Activated naive CD4-positive, alpha-beta T cell treated with anti-CD3 and anti-CD28 coated beads for 36 hours (primary cell): ENCODE results near the gene TNNI3. TPM values are rescaled to one million over a fixed set of nuclear protein-coding genes. Genes with fewer than 3 reads are reported as not detected.
"Not testable (repeated sequence)": the region's sequence is repeated elsewhere in the genome, so short reads cannot be mapped to it uniquely, and the experiment has no call there.

Experiments
- CTCF ChIA-PET: fragments of 350-600 bp; sonication (Branson Sonifier 250); formaldehyde crosslinking; loops from one replicate; lab custom pipeline; 2021; ENCODE audit warnings: antibody characterized with exemption; lab: Charles Lee
- DNase-seq: peaks from one replicate; pipeline ENCODE4 v3.0.0-alpha.2; 2020
- H3K27ac Mint-ChIP-seq: one replicate; pipeline ENCODE4 v1.8.0; 2021; ENCODE audit warnings: mild to moderate bottlenecking, mixed read lengths
- H3K27me3 Mint-ChIP-seq: one replicate; pipeline ENCODE4 v1.8.0; 2021; ENCODE audit warnings: low read depth, mixed read lengths
- H3K36me3 Mint-ChIP-seq: one replicate; pipeline ENCODE4 v1.8.0; 2021; ENCODE audit warnings: low read depth, mixed read lengths
- H3K4me1 Mint-ChIP-seq: one replicate; pipeline ENCODE4 v1.8.0; 2021; ENCODE audit warnings: low read depth, mixed read lengths
- H3K4me3 Mint-ChIP-seq: one replicate; pipeline ENCODE4 v1.8.0; 2021; ENCODE audit warnings: mild to moderate bottlenecking, moderate library complexity, mixed read lengths
- H3K9me3 Mint-ChIP-seq: one replicate; pipeline ENCODE4 v1.8.0; 2021; ENCODE audit warnings: mixed read lengths
- intact Hi-C: fragments of 100-400 bp; cut with micrococcal nuclease; formaldehyde crosslinking; loops from one replicate; pipeline ENCODE4 v1.15.1; 2023
- total RNA-seq, 2 experiments: library from RNA; stranded (reverse); gene quantifications; one replicate each; pipeline ENCODE4 v1.2.3, GENCODE V29; 2021

Gene TNNI3
- total RNA-seq: not detected

DNA sequence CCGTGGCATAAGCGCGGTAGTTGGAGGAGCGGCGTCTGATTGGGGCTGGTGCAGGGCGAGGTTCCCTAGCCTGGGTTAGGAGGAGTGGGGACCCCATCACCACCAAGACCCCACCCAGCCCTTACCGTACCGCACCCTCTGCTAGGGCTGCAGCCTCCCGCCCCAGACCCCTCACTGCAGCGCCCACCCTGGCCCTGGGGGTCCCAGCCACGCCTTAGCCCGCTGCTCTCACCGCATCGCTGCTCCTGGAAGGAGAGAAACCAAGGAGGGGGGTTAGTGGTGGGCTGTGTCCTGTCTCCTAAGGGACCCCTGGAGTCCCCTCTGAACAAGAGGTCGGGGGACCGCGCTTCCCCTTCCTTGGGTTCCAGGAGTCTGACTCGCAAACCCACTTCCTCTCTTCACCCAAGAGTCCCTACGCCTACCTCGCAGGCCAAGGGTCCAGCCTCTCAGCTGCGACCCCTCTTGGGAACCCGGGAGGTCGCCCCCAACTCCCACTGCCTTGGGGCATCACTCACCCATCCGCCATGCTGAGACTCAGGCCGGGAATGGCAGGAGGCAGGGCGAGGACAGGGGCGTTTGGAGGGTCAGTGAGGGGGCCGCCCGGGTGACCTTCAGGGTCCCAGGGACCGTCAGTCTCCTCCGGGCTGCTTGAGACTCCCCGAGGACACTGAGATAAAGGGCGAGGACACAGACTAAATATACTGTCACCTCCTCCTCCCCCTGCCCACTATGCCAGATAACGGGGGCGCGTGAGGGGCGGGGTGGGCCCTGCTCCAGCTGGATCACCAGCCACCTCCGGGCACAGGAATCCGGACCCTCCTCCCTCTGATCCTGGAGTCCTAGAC, at the start of gene TNNI3:
TNNI3 (minus strand) TSS at position 669 of the 845 bp plus-strand sequence; CDS start at position 526, 143 bp downstream.
- CTCF ChIA-PET: interaction anchor here (0.7 to 4.1 kb wide), 2 partner anchors 17 to 40 kb away, joined by 3 to 24 read pairs; no protein-coding TSS in a partner anchor

DNA sequence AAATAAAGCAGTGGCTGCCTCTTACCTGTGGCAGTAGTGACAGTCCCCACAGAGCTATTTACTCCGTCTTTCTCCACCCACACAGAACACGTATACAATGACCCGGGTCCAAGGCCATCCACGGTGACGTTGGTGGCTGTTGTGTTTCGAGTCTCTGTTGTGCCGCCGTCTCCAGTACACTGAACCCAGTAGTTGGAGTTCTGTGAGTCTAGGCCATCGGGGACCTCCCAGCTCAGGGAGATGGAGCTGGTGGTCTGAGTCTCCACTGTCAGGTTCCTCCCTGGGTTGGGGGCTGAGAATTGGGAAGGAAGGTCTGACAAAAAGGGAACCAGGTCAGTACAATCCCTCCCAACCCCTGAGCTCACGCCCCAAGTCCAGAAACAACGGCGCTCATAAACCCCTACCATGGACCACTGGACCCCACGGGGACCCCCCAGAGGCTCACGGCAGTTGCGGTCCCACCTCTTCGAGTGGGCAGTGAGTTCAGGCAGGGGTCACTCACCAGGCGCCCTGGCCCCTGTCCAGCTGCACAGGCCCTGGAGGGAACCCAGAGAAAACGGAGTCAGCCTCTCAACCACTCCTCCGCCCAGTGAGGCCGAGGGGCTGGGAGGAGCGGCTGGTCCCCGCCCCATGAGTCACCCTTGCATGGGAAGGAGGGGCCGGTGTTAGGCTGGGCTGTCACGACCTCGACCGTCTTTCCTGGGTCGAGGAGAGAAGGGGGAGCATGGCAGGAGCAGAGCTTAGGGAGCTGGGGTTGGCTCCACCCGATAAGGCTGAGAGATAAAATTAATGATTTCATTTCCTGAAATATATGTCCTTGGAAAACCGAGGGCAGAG, 49.4 kb upstream of the TNNI3 start:
- Mint-ChIP-seq H3K4me3 (no peak overlapping the region), H3K27me3 (peaks cover 33% of the 10 kb centered on the region), H3K36me3 (no peaks in the 10 kb centered on the region), H3K4me1 (peaks cover 2% of the 10 kb centered on the region), H3K27ac (no peak overlapping the region), H3K9me3 (no peaks in the 10 kb centered on the region)
- CTCF ChIA-PET: no interaction called here
- intact Hi-C loops: no loop called here
- DNase-seq: peak; percentile 47

More for the DNA sequence above, at the start of gene TNNI3:
- H3K4me1 Mint-ChIP-seq: peaks cover 24% of the 10 kb centered on the region
- no peak within 1 kb of the TSS for H3K27ac Mint-ChIP-seq
- intact Hi-C loops: no loop called here
- H3K36me3 Mint-ChIP-seq: no peaks in the 10 kb centered on the region
- H3K4me3 Mint-ChIP-seq: no peak within 1 kb of the TSS
- DNase-seq: no peak
- H3K9me3 Mint-ChIP-seq: peaks cover 3% of the 10 kb centered on the region
- peaks cover 40% of the 10 kb centered on the region for H3K27me3 Mint-ChIP-seq

- intact Hi-C loops, DNase-seq, H3K4me3 Mint-ChIP-seq, H3K9me3 Mint-ChIP-seq, H3K4me1 Mint-ChIP-seq, H3K36me3 Mint-ChIP-seq, H3K27ac Mint-ChIP-seq: not testable (repeated sequence)
- peaks cover 36% of the 10 kb centered on the region for H3K27me3 Mint-ChIP-seq
- CTCF ChIA-PET: interaction anchor here (0.6 kb wide), 1 partner anchor 90 kb away, joined by 3 read pairs; no protein-coding TSS in a partner anchor
These were observed 44.7 kb upstream of the TNNI3 start for GRCh38 chr19:55202199-55202598.

DNA sequence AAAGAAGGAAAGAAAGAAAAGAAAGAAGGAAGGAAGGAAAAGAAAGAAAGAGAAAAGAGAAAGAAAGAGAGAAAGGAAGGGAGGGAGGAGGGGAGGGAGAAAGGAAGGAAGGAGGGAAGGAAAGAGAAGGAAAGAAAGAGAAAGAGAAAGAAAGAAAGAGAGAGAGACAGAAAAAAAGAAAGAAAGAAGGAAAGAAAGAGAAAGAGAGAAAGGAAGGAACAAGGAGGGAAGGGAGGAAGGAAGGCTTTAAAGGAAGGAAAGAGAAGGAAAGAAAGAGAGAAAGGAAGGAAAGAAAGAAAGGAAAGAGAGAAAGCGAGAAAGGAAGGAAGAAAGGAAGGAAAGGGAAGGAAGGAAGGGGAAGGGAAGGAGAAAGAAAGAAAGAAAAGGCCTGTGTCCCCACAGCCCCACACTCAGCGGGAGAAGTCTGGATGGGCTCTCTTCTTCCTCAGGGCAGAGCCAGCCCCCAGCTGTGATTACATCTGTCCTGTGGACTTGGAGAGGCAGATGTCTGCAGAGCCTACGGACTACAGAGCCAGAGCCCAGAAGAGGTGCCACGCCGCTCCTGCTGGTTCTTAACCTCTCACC, 42.2 kb upstream of the TNNI3 start:
- H3K4me3 Mint-ChIP-seq: no peak overlapping the region
- H3K9me3 Mint-ChIP-seq: no peaks in the 10 kb centered on the region
- H3K27me3 Mint-ChIP-seq: peaks cover 18% of the 10 kb centered on the region
- intact Hi-C loops: no loop called here
- no peak for DNase-seq
- H3K4me1 Mint-ChIP-seq: no peaks in the 10 kb centered on the region
- H3K36me3 Mint-ChIP-seq: no peaks in the 10 kb centered on the region
- no peak overlapping the region for H3K27ac Mint-ChIP-seq
- CTCF ChIA-PET: no interaction called here

DNA sequence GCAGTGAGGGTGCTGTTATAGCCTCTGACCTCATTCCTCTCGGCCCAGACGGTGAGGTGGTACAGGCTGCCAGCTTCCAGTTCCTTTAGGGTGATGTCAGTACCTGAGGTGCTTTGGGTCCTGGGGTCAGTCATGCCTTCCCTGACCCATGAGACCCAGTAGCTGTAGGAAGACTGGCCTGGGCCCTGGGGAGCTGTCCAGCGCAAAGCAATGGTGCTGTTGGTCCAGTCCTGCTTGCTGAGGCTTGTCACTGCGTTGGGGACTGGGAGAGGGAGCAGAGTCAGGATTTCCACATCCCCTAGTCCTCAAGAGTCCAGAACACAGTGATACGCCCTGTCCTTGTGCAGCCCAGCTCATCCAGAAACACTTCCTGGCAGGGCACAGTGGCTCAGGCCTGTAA, 41.1 kb upstream of the TNNI3 start:
- H3K27me3 Mint-ChIP-seq: peaks cover 16% of the 10 kb centered on the region
- no peaks in the 10 kb centered on the region for H3K9me3 Mint-ChIP-seq
- no peaks in the 10 kb centered on the region for H3K4me1 Mint-ChIP-seq
- no peak overlapping the region for H3K27ac Mint-ChIP-seq
- DNase-seq: no peak
- CTCF ChIA-PET: interaction anchor here (1.0 kb wide), 1 partner anchor 94 kb away, joined by 3 read pairs; no protein-coding TSS in a partner anchor
- intact Hi-C loops: no loop called here
- no peaks in the 10 kb centered on the region for H3K36me3 Mint-ChIP-seq
- no peak overlapping the region for H3K4me3 Mint-ChIP-seq

GRCh38 chr19:55197528-55197927, 40.0 kb upstream of the TNNI3 start:
- no peaks in the 10 kb centered on the region for H3K4me1 Mint-ChIP-seq
- H3K36me3 Mint-ChIP-seq: no peaks in the 10 kb centered on the region
- DNase-seq: no peak
- H3K27ac Mint-ChIP-seq: no peak overlapping the region
- intact Hi-C loops: no loop called here
- H3K9me3 Mint-ChIP-seq: no peaks in the 10 kb centered on the region
- peaks cover 16% of the 10 kb centered on the region for H3K27me3 Mint-ChIP-seq
- H3K4me3 Mint-ChIP-seq: no peak overlapping the region
- CTCF ChIA-PET: interaction anchor here (0.5 to 0.6 kb wide), 3 partner anchors 40 to 836 kb away, joined by 3 to 4 read pairs (median 3); no protein-coding TSS in a partner anchor

- H3K4me1 Mint-ChIP-seq: no peaks in the 10 kb centered on the region
- intact Hi-C loops: no loop called here
- no peak overlapping the region for H3K27ac Mint-ChIP-seq
- H3K9me3 Mint-ChIP-seq: no peaks in the 10 kb centered on the region
- no peak overlapping the region for H3K4me3 Mint-ChIP-seq
- DNase-seq: no peak
- H3K36me3 Mint-ChIP-seq: no peaks in the 10 kb centered on the region
- peaks cover 17% of the 10 kb centered on the region for H3K27me3 Mint-ChIP-seq
- CTCF ChIA-PET: interaction anchor here (0.6 kb wide), 1 partner anchor 69 kb away, joined by 3 read pairs; no protein-coding TSS in a partner anchor
These were observed 39.3 kb upstream of the TNNI3 start for GRCh38 chr19:55196803-55197202.

DNA sequence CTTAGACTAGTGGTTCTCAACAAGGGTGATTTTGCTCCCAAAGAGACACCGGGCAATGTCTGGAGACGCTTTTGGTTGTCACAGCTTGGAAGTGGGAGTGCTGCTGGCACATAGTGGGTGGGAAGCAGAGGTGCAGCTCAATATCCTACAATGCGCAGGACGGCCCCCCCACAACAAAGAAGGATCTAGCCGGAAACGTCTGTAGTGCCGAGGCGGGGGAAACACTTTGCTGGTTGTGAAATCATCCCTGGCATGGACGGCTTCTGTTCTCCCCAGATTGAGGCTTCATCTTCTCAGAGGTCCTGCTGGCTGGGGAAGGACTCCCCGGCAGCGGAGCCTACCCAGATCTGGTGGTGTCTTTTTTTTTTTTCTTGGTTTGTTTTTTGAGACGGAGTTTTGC, 35.9 kb upstream of the TNNI3 start:
- H3K9me3 Mint-ChIP-seq: no peaks in the 10 kb centered on the region
- intact Hi-C loops: no loop called here
- CTCF ChIA-PET: interaction anchor here (0.9 kb wide), 1 partner anchor 52 kb away, joined by 3 read pairs; no protein-coding TSS in a partner anchor
- H3K4me3 Mint-ChIP-seq: no peak overlapping the region
- peaks cover 6% of the 10 kb centered on the region for H3K4me1 Mint-ChIP-seq
- peaks cover 9% of the 10 kb centered on the region for H3K27me3 Mint-ChIP-seq
- no peak for DNase-seq
- H3K27ac Mint-ChIP-seq: no peak overlapping the region
- H3K36me3 Mint-ChIP-seq: no peaks in the 10 kb centered on the region

DNA sequence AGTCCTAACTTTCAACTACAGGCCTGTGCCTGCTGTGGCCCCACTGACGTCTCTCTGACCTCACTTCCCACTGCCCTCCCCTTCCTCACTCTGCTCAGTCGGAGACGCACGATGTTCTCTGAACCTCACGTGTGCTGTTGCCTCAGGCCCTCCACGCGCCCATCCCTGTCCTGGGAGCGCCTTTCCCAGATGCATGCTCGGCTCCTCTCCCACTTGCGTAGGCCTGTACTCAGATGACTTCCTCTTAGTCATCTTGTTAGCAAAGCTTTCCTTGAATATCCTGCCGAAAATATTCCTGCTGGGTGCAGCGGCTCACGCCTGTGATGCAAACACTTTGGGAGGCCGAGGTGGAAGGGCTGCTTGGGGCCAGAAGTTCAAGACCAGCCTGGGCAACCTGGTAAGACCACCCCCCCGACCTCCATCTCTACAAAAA, 31.9 kb upstream of the TNNI3 start:
- DNase-seq: no peak
- H3K27ac Mint-ChIP-seq: no peak overlapping the region
- no peak overlapping the region for H3K4me3 Mint-ChIP-seq
- intact Hi-C loops: no loop called here
- CTCF ChIA-PET: no interaction called here
- peaks cover 14% of the 10 kb centered on the region for H3K27me3 Mint-ChIP-seq
- no peaks in the 10 kb centered on the region for H3K9me3 Mint-ChIP-seq
- H3K36me3 Mint-ChIP-seq: no peaks in the 10 kb centered on the region
- peaks cover 7% of the 10 kb centered on the region for H3K4me1 Mint-ChIP-seq

GRCh38 chr19:55188625-55189024, 31.1 kb upstream of the TNNI3 start:
- Mint-ChIP-seq H3K4me3 (no peak overlapping the region), H3K4me1 (peaks cover 7% of the 10 kb centered on the region)
- CTCF ChIA-PET: no interaction called here

DNA sequence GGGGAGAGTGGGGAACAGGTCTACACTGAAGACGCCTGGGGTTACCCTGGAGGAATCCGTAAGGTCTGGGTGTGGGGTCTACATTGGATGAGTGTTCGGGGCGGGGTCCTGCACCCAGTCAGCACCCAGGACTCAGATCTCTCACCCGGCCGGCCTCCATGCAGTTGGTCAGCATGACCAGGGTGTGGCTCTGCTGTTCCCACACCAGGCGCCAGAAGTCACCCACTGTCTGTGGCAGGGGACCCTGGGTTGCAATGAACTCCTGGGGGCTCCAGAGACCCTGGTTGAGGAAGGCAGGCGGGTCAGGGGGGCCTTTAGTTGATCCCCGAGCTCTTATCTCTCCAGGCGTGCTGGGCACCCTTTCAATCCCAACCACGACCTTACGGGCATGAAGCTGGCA, 28.5 kb upstream of the TNNI3 start:
- Mint-ChIP-seq H3K27me3 (peaks cover 23% of the 10 kb centered on the region), H3K9me3 (no peaks in the 10 kb centered on the region), H3K4me3 (no peak overlapping the region), H3K27ac (no peak overlapping the region), H3K36me3 (no peaks in the 10 kb centered on the region), H3K4me1 (peaks cover 7% of the 10 kb centered on the region)
- CTCF ChIA-PET: no interaction called here
- intact Hi-C loops: no loop called here
- no peak for DNase-seq

More at GRCh38 chr19:55188625-55189024, 31.1 kb upstream of the TNNI3 start:
- DNase-seq: no peak
- Mint-ChIP-seq H3K9me3 (no peaks in the 10 kb centered on the region), H3K27me3 (peaks cover 18% of the 10 kb centered on the region), H3K27ac (no peak overlapping the region), H3K36me3 (no peaks in the 10 kb centered on the region)
- intact Hi-C loops: no loop called here

GRCh38 chr19:55181740-55182139, 24.2 kb upstream of the TNNI3 start:
- no peaks in the 10 kb centered on the region for H3K9me3 Mint-ChIP-seq
- H3K4me3 Mint-ChIP-seq: no peak overlapping the region
- H3K4me1 Mint-ChIP-seq: peaks cover 13% of the 10 kb centered on the region
- H3K27me3 Mint-ChIP-seq: peaks cover 57% of the 10 kb centered on the region
- CTCF ChIA-PET: no interaction called here
- DNase-seq: no peak
- intact Hi-C loops: no loop called here
- no peaks in the 10 kb centered on the region for H3K36me3 Mint-ChIP-seq
- no peak overlapping the region for H3K27ac Mint-ChIP-seq
